ENCODE measurements around the gene NTN3.
A peak's percentile ranks its signal among the peaks of the same experiment; 100 is the strongest.

The NTN3 gene

GRCh38 chr16:2508722-2509400 is 37.8 kb downstream of the NTN3 start:
- DNase-seq (ENCODE audit: low spot score), result no peak
- no peak overlapping the region for H3K27ac ChIP-seq
- CTCF ChIA-PET, result interaction anchor here (0.7 kb wide), 1 partner anchor 99 kb away, joined by 4 read pairs; no protein-coding TSS in a partner anchor
- no peak for TF ChIP-seq CTCF (conservative IDR thresholded peaks at IDR 0.05; ENCODE audit: low read depth)
- POLR2A ChIA-PET (ENCODE audit: low non-redundant PET), result no interaction called here

GRCh38 chr16:2511128-2511800 is 40.2 kb downstream of the NTN3 start:
- CTCF ChIA-PET, result interaction anchor here (3.3 kb wide), 1 partner anchor 10 kb away, joined by 14 read pairs; no protein-coding TSS in a partner anchor
- peak overlapping the region; percentile 95; the same call in 1 of the 2 replicates for H3K27ac ChIP-seq
- no peak for TF ChIP-seq CTCF (conservative IDR thresholded peaks at IDR 0.05; ENCODE audit: low read depth)
- POLR2A ChIA-PET (ENCODE audit: low non-redundant PET), result interaction anchor here (0.7 kb wide), 1 partner anchor 511 kb away, joined by 5 read pairs; no protein-coding TSS in a partner anchor
- DNase-seq (ENCODE audit: low spot score), result no peak

GRCh38 chr16:2511996-2512734 is 41.1 kb downstream of the NTN3 start:
- POLR2A ChIA-PET (ENCODE audit: low non-redundant PET), result no interaction called here
- TF ChIP-seq CTCF (conservative IDR thresholded peaks at IDR 0.05; ENCODE audit: low read depth), result no peak
- peak overlapping the region; percentile 95 for H3K27ac ChIP-seq

GRCh38 chr16:2512735-2513404 is 41.8 kb downstream of the NTN3 start:
- ChIA-PET CTCF (interaction anchor here (3.3 kb wide), 1 partner anchor 11 kb away, joined by 14 read pairs; no protein-coding TSS in a partner anchor), POLR2A (ENCODE audit: low non-redundant PET) (no interaction called here)
- no peak for DNase-seq (ENCODE audit: low spot score)
- H3K27ac ChIP-seq, result peak overlapping the region; percentile 95
- TF ChIP-seq CTCF (conservative IDR thresholded peaks at IDR 0.05; ENCODE audit: low read depth), result no peak

More at GRCh38 chr16:2511996-2512734, 41.1 kb downstream of the NTN3 start:
- DNase-seq (ENCODE audit: low spot score), result no peak
- CTCF ChIA-PET, result interaction anchor here (3.3 kb wide), 1 partner anchor 11 kb away, joined by 14 read pairs; no protein-coding TSS in a partner anchor

- peak; percentile 93 for DNase-seq (ENCODE audit: low spot score)
- CTCF ChIA-PET, result interaction anchor here (3.3 kb wide), 1 partner anchor 12 kb away, joined by 14 read pairs; no protein-coding TSS in a partner anchor
- peak within 1 kb of the TSS; percentile 95 for H3K27ac ChIP-seq
- TF ChIP-seq CTCF (conservative IDR thresholded peaks at IDR 0.05; ENCODE audit: low read depth), result no peak
- POLR2A ChIA-PET (ENCODE audit: low non-redundant PET), result no interaction called here
Measured at GRCh38 chr16:2513405-2514332, 42.6 kb downstream of the NTN3 start, which contains the start of gene ATP6V0C. TSS of gene ATP6V0C (plus strand) at chr16:2513952. CDS start at chr16:2514104, 152 bp downstream.
